ENCODE results near the gene GNAI3. TPM values are rescaled to one million over a fixed set of nuclear protein-coding genes. Genes with fewer than 3 reads are reported as not detected.

Gene GNAI3
- polyA plus RNA-seq, 2 of the 4 experiments (the other 2 are of a cell fraction): 5.3 to 8.7 TPM

DNA sequence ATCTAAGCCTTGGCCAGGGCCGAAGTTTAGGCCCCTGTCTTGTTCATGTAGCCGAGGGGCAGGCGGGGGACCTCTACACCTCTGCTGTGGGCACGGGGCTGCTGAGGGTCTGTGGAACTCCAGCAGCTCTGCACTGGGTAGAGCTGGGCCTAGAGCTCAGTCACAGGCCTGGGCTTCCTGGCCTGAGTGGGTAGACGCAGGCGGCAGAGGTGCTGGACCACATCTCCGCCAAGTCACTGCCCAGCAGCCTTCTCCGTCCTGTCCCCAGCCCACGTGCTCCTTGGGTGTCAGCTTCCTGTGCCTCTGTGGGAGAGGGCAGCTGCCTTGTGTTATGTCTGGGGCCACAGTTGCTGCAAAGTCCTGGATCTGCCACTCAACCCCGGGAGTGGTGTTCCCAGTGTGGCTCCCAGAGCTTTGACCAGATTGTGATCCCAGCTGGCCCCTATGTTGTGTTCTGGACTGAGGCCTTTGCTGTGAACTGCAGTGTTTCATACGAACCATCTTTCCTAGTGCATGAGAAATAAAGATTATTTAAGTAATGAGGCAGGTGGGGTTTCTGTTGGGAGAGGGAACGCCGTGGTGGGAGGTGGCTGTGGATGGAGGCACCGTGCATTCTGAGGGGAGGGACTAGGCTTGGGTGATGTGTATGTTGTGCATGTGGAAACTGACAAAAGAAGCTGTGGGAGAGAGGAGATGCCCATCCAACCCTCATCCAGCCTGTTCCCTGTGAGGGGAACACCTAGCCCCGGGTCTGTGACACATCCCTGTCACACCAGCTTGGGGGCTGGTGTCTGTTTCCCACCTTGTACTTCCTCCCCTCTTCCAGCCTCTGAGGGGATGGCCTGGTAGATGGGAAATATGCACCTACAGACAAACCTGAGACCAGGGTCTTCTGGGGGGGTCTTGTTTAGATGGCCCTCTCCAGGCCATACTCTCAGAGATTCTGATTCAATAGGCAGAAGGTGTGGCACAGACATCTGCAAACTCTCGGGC is 83.4 kb downstream of the GNAI3 start:
- ATAC-seq (no peak), FAIRE-seq (no peak)
- no peak overlapping the region for H3K4me2 ChIP-seq

DNA sequence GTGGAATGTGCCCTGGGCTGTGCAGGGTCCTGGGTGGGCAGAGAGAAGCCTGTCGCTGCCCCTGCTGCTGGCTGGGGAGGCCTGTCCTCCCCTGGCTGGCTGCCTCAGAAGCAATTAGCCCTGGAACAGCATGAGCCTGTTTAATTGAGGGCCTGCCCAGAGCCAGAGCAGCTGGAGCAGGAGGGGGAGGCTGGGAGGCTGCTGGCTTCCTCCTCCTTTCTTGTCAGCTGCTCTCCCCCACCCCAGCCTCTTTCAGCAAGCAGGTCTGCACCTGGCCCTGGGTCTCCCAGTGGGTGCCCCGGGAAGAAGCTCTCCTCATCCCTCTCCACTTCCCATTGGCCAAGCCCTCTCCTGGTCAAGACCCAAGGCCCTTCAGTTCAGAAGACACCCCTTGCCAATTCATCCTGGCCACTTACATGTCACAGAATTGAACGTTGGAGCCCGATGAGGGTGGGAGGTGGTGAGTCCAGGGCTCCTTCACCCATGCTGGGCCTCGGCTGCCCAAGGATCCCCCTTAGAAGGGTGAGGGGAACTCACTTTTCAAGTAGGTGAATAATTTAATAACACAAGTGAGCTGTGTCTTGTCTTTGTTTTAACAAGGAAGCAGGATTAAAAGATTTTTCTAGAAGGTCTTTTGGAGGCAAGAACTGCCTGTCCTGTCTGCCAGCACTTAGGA is 84.4 kb downstream of the GNAI3 start:
- TF ChIP-seq SREBF2 (IDR thresholded peaks at IDR 0.05): no peak
- no peak for TF ChIP-seq NPAS2 (CRISPR knock-in tag; IDR thresholded peaks at IDR 0.05; ENCODE audit: borderline replicate concordance)
- no peak for TF ChIP-seq ZNF302 (CRISPR knock-in tag; IDR thresholded peaks at IDR 0.05)
- no peak for TF ChIP-seq MAFK (IDR thresholded peaks at IDR 0.05; ENCODE audit: partially characterized antibody)
- FAIRE-seq: no peak
- CTCF ChIA-PET: interaction anchor here (1.1 to 21.4 kb wide), 6 partner anchors 8 to 351 kb away, joined by 4 to 295 read pairs (median 30); partner anchors contain the start of gene AHCYL1
- no peak for ATAC-seq
- POLR2A ChIA-PET: no interaction called here
- H3K4me1 ChIP-seq: peaks cover 32% of the 10 kb centered on the region
- DNase-seq (ENCODE audit: low read depth in 1 of 2, low spot score in 1 of 2): no peak
- H3K4me3 ChIP-seq: no peak overlapping the region
- no peak overlapping the region for H3K27ac ChIP-seq
- no peak overlapping the region for H3K4me2 ChIP-seq
- 82% methylated on average over 2 of the region's 5 CpGs for WGBS (ENCODE audit: missing lambda C conversion rate)
- no peaks in the 10 kb centered on the region for H3K9me3 ChIP-seq

More for the DNA sequence above, 83.4 kb downstream of the GNAI3 start:
- CTCF ChIA-PET: interaction anchor here (0.6 to 21.4 kb wide), 11 partner anchors 9 to 360 kb away, joined by 3 to 295 read pairs (median 6); partner anchors contain the start of genes AHCYL1 and GNAI3
- no peak for DNase-seq (ENCODE audit: low read depth in 1 of 2, low spot score in 1 of 2)
- H3K27ac ChIP-seq: no peak overlapping the region
- WGBS (ENCODE audit: missing lambda C conversion rate): 77% methylated on average over 7 of the region's 16 CpGs
- TF ChIP-seq CBX2 (IDR thresholded peaks at IDR 0.05; ENCODE audit: borderline replicate concordance, low read depth) (no peak), ZC3H11A (IDR thresholded peaks at IDR 0.05) (no peak), HEYL (CRISPR knock-in tag; IDR thresholded peaks at IDR 0.05) (no peak), HOXA7 (CRISPR knock-in tag; IDR thresholded peaks at IDR 0.05) (no peak), FOSL2 (IDR thresholded peaks at IDR 0.05) (no peak), FOSL2 (CRISPR knock-in tag; IDR thresholded peaks at IDR 0.05) (no peak), RFX5 (IDR thresholded peaks at IDR 0.05) (no peak), HOXB13 (CRISPR knock-in tag; IDR thresholded peaks at IDR 0.05; ENCODE audit: low read depth) (no peak)
- H3K9me3 ChIP-seq: no peaks in the 10 kb centered on the region
- POLR2A ChIA-PET: interaction anchor here (3.5 kb wide), 1 partner anchor 83 kb away, joined by 11 read pairs; the partner anchor contains the start of gene GNAI3
- H3K4me3 ChIP-seq: no peak overlapping the region
- peaks cover 31% of the 10 kb centered on the region for H3K4me1 ChIP-seq

DNA sequence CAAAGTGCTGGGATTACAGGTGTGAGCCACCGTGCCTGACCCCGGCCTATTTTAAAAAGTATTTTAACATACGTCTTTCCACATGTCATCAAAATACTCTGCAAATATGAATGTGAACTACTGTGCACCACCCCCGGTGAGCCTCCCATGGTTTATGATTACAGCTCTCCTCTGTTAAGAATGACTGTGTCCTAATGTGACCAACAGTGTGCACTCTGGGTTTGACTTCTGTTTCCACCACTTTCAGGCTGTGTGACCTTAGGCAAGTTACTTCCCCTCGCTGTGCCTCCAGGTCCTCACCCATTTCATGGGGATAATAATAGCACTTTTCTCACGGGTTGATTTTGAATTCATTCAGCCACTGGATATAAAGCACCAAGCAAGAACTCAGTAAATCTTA is 85.9 kb downstream of the GNAI3 start:
- FAIRE-seq (no peak), DNase-seq (ENCODE audit: low read depth in 1 of 2, low spot score in 1 of 2) (no peak), ATAC-seq (no peak)
- TF ChIP-seq HOXA7 (CRISPR knock-in tag; IDR thresholded peaks at IDR 0.05) (no peak), JUNB (IDR thresholded peaks at IDR 0.05) (no peak), RNF2 (IDR thresholded peaks at IDR 0.05; ENCODE audit: borderline replicate concordance, low read depth) (no peak), MAFK (IDR thresholded peaks at IDR 0.05; ENCODE audit: partially characterized antibody) (no peak), KDM5A (IDR thresholded peaks at IDR 0.05) (no peak), MAZ (IDR thresholded peaks at IDR 0.05; ENCODE audit: borderline replicate concordance, low read depth, low read length) (no peak), MYC (IDR thresholded peaks at IDR 0.05; ENCODE audit: borderline replicate concordance, low read length) (no peak), HEYL (CRISPR knock-in tag; IDR thresholded peaks at IDR 0.05) (no peak), FOSB (CRISPR knock-in tag; IDR thresholded peaks at IDR 0.05) (no peak), CHD2 (IDR thresholded peaks at IDR 0.05; ENCODE audit: low read length, partially characterized antibody) (no peak)
- TF ChIP-seq, protein P1, sequence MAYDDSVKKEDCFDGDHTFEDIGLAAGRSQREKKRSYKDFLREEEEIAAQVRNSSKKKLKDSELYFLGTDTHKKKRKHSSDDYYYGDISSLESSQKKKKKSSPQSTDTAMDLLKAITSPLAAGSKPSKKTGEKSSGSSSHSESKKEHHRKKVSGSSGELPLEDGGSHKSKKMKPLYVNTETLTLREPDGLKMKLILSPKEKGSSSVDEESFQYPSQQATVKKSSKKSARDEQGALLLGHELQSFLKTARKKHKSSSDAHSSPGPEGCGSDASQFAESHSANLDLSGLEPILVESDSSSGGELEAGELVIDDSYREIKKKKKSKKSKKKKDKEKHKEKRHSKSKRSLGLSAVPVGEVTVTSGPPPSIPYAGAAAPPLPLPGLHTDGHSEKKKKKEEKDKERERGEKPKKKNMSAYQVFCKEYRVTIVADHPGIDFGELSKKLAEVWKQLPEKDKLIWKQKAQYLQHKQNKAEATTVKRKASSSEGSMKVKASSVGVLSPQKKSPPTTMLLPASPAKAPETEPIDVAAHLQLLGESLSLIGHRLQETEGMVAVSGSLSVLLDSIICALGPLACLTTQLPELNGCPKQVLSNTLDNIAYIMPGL (CRISPR knock-in tag; IDR thresholded peaks at IDR 0.05; ENCODE audit: borderline replicate concordance): no peak
- TF ChIP-seq, protein P2, sequence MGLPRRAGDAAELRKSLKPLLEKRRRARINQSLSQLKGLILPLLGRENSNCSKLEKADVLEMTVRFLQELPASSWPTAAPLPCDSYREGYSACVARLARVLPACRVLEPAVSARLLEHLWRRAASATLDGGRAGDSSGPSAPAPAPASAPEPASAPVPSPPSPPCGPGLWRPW (IDR thresholded peaks at IDR 0.05): no peak
- TF ChIP-seq, protein P3, sequence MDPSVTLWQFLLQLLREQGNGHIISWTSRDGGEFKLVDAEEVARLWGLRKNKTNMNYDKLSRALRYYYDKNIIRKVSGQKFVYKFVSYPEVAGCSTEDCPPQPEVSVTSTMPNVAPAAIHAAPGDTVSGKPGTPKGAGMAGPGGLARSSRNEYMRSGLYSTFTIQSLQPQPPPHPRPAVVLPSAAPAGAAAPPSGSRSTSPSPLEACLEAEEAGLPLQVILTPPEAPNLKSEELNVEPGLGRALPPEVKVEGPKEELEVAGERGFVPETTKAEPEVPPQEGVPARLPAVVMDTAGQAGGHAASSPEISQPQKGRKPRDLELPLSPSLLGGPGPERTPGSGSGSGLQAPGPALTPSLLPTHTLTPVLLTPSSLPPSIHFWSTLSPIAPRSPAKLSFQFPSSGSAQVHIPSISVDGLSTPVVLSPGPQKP (IDR thresholded peaks at IDR 0.05; ENCODE audit: low read depth, low read length): no peak
- no peak overlapping the region for H3K4me3 ChIP-seq
- H3K4me1 ChIP-seq: peaks cover 27% of the 10 kb centered on the region
- H3K27ac ChIP-seq: no peak overlapping the region
- H3K4me2 ChIP-seq: no peak overlapping the region
- POLR2A ChIA-PET: no interaction called here
- WGBS (ENCODE audit: missing lambda C conversion rate): 76% methylated on average over 6 of the region's 6 CpGs
- H3K9me3 ChIP-seq: no peaks in the 10 kb centered on the region
- CTCF ChIA-PET: interaction anchor here (1.3 to 21.4 kb wide), 4 partner anchors 9 to 140 kb away, joined by 3 to 295 read pairs (median 118); partner anchors contain the start of gene GSTM4

All from A549 (cell line).